Stimulated activated CD4-positive, alpha-beta T cell treated with anti-CD3 and anti-CD28 coated beads, Interleukin-1b, Interleukin-23, amount 100 ng/mL, for 24 hours (primary cell): ENCODE data around the gene SLFN14.
"Not testable (repeated sequence)": the region's sequence is repeated elsewhere in the genome, so short reads cannot be mapped to it uniquely, and the experiment has no call there.

ENCODE experiments used
- DNase-seq, 4 experiments: peaks; one replicate each; pipeline ENCODE4 v3.0.0-alpha.2; 2020; ENCODE audit warnings: low read depth in 4 of 4, low spot score in 1 of 4

Gene SLFN14

DNA sequence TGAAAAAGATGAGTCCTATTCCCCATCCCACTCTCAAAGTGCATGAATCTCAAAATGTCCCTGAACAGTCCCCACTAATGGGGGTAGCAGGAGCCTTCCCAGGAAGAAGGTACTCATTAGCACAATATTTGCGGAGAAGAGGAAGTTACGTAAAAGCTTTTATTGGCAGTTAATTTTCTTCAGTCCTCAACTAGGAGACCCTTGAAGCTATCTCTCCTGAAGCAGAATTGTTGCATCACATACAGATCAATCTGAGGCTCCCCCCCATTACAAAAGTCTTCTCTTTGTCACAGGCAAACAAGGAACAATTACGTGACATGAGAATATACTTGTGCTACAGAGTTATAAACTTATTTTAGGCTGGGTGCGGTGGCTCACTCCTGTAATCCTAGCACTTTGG, 37.3 kb downstream of the SLFN14 start:
- no peak for DNase-seq

DNA sequence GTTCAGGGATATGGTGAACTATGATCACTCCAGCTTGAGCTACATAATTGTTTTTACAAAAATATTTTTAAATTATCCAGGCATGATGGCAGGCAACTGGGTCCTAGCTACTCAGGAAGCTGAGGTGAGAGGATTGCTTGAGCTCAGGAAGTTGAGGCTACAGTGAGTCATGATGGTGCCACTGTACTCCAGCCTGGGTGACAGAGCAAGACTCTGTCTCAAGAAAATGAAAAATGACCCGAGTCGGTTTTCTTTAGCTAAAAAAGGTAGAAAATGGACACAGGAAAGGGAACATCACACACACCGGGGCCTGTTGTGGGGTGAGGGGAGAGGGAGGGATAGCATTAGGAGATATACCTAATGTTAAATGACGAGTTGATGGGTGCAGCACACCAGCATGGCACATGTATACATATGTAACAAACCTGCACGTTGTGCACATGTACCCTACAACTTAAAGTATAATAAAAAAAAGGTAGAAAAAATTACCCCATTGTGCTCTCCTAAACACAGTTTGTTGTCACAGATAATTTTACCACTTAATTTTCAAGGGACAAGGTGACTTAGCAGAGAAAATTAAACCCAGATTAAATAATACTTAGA, 38.9 kb downstream of the SLFN14 start:
- DNase-seq = peak in 1 of 4 experiments; percentile 25

DNA sequence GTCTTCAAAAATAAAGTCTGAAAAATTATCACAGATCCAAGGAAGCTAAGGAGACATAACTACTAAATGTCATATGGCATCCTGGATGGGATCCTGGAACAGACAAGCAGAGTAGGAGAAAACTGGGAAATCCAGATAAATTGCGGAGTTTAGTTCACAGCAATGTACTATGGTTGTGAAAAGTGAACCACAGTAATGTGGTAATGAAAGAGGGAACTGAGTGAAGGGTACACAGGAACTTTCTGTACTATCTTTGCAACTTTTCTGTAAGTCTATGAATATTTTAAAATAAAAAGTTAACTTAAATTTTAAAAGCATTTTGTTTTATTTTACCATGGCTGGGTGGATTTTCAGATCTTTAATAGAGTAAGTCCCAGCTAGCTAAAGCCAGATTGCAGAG, 39.5 kb downstream of the SLFN14 start:
- no peak for DNase-seq

DNA sequence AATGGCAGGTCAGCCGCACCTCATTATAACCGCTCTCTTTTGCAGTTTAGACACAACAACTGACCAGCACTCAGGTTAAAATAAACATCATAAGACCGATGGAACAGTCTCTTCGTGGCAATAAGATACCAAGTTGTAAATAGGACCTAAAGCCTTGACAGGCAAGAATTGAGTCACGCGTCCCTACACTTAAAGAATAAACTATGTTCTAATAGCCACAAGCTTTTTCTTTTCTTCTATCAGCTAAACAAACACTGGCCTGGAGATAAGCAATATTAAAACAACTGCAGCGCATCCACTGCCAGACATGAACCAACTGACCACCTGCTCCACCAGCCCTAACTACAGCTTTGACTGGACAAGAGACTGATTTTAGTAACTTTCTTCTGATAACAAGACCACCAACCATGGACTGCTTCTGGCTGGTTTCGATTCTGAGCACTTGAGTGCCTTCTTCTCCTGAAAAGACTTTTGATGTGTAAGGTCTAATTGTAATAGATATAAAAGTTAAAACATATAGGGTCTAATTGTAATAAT, 40.6 kb downstream of the SLFN14 start:
- DNase-seq = no peak

DNA sequence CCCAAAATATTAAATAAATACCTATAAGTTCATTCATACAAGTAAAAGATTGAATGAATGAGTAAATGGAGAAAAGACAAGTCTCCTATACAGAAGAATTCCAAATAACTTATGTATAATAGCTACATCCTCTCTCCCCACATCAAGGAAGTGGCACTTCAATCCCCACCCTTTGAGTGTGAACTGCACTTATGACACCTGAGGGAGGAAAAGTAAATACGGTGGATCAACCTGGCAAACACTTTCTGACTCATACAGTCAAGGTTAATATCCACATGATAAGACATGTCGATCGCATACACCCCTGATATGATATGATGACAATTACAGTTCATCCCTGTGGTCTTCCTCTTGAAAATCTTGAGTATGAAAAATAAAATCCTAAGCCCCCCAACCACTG, 41.2 kb downstream of the SLFN14 start:
- no peak for DNase-seq

DNA sequence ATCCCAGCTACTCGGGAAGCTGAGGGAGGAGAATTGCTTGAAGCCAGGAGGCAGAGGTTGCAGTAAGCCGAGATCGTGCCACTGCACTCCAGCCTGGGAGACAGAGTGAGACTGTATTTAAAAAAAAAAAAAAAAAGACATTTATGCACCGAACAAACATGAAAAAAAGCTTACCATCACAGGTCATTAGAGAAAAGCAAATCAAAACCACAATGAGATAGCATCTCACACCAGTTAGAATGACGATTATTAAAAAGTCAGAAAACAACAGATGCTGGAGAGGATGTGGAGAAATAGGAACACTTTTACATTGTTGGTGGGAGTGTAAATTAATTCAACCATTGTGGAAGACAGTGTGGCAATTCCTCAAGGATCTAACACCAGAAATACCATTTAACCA, 42.2 kb downstream of the SLFN14 start:
- DNase-seq = not testable (repeated sequence)

DNA sequence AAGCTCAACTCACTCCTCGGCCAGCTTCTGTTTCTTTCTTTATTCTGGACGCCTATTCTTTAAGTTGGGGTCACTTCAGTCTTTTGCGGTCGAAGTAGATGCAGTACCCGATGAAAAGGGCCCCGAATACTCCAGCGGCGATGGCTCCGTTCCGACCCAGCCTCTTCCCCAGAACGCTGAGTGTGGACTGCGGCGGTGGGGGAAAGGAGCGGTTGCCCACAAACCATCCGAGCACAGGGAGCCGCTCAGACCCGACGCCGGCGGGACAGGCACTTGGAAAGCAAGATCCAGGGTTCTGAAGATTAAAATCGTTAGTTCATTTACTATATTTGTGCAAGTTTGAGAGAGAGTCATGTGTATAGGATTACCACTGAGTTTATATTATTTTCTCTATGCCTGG, 45.6 kb downstream of the SLFN14 start:
- no peak for DNase-seq

DNA sequence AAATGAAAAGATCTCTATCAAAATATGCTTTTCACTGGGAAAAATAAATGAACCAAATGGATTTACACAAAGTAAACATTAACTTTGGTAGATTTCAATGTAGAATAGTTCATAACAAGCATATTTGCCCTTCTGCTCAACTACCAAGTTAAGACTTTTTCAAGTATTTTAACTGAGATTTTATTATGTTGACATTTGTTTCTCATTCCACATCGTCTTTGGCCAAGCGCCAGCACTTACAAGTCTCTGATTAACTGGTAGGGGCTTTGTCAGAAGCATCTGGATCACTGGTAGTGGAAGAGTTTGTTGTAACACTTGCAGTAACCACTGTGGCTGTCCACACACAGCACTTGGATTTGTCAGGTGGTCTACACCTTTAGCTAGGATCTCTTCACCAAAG, 46.1 kb downstream of the SLFN14 start:
- DNase-seq = no peak
